ENCODE data around the gene NT5DC1.
"Not testable (repeated sequence)": the region's sequence is repeated elsewhere in the genome, so short reads cannot be mapped to it uniquely, and the experiment has no call there.

Gene NT5DC1

DNA sequence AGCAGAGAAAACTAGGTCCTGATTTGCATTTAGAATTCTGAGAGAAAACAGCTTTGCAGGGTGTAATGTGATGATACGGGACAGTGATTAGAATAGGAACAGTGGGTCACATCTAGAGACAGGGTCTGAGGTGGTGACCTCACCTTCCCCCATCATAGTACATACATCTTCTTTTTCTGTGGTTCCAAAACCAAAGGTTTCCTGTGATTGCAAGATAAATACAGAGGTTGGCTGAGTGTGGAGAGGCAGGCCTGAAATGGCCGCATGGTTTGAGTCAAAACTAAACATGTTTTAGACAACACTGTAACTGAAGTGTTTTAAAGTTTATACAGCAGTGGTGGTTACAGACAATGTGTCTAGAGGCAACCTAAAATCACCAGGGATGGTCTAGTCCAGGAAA lies 10.4 kb upstream of the NT5DC1 start:
- no peak for DNase-seq (ENCODE audit: low read depth in 2 of 2)

DNA sequence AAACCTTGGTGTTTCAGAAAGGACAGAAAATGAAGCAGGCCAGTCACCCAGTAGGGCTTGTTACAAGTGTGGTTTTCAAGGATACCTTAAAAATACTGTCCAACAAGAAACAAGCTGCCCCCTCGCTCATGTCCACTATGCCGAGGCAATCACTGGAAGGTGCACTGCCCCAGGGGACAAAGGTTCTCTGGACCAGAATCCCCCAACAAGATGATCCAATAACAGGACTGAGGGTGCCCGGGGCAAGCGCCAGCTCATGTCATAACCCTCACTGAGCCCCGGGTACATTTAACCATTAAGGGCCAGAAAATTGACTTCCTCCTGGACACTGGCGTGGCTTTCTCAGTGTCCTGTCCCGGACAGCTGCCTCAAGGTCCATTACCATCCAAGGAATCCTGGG lies 6.6 kb upstream of the NT5DC1 start:
- DNase-seq (ENCODE audit: low read depth in 2 of 2) = no peak

- not testable (repeated sequence) for DNase-seq (ENCODE audit: low read depth in 2 of 2)
Observed at GRCh38 chr6:116096048-116096759, 4.4 kb upstream of the NT5DC1 start.

DNA sequence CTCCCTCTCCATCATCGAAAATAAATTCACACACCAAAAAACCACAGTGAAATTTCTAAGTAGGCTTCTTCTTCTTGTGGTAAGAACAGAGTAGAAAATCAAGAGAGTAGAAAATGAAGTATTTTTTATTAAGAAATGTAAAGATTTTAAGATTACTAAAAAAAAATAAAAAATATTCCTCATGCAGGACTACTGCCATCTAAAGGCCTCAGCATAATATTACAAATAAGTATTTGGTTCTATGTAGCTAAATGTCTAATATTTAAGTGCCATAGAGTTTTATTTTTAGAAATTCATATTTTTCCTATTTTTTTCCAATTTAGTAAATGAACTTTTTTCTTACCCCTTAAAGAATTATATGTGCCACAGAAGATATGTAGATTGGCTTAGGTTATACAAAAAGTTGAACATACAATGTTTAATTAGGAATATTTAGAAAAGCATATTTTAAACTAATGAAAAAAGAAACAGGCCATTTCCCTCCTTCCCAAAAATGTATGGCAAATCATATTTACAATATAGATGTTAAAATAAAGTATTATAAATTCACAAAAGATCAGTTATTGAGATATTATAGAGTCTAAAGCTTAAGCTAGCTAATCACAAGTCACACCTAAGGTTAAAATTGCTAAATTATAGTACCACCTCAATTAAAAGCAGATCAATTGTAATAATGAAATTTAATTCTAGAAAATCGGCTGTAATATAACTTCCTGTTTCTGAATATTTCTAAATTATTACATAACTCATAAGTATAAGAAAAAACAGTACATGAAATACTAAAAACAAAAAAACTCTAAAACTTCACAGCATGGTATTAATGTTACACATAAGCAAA lies 3.5 kb upstream of the NT5DC1 start:
- DNase-seq (ENCODE audit: low read depth in 2 of 2) = no peak

DNA sequence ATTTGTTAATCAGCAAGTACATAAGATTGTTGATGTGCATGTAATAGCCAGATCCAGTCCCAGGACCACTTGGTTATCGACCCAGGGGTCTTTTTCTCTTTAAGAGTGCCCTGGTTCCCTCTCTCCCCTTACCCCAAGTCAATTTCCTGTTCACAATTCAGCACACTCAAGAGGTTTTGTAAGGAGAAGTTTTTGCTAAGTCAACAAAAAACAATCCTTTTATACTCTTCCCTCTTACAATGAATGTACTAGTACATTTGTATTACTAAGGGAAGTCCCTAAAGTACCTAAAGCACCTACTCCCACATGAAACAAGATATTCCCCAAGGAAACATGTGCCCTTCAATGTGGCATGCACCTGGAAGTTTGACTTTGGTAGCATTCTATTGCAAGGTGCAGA lies 1.6 kb upstream of the NT5DC1 start:
- no peak for DNase-seq (ENCODE audit: low read depth in 2 of 2)

- DNase-seq (ENCODE audit: low read depth in 2 of 2) = no peak
Observed at GRCh38 chr6:116101302-116101718, 657 bp downstream of the NT5DC1 start.

DNA sequence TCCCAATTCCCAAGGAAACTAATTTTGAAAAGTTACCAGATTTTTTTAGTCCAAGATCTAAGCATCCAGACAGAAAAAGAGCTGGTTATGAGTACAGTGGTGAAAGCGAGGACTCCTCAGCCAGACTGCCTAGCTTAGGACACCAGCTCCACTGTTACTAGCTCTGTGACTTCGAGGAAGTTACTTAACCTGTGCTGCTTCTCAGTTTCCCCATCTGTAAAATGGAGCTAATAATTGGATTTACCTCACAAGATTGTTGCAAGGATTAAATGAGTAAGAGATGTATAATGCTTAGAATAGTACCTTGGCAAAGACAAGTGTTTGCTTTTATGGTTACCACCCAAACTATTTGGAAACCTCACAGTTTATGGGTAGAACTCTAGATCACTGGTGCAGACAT lies 1.1 kb downstream of the NT5DC1 start:
- no peak for DNase-seq (ENCODE audit: low read depth in 2 of 2)

DNA sequence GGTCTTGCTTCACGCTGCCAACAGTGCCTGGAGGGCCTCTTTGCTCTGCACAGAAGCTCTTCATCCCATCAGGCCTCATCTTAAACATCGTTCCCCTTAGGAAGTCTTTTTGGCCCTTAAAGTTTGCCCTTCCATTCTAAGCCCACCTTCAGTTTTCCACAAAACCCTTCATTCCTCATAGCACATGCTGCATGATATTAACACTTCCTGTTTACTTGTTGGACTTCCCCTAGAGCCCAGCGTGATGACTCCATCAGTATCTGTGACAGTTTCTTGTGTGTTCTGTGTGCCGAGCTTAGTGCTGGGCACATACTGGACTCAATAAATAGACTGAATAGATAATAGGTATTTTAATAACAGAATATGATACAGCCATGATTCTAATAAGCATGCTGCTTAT lies 2.2 kb downstream of the NT5DC1 start:
- no peak for DNase-seq (ENCODE audit: low read depth in 2 of 2)

GRCh38 chr6:116104636-116105035 lies 4.0 kb downstream of the NT5DC1 start:
- no peak for DNase-seq (ENCODE audit: low read depth in 2 of 2)

GRCh38 chr6:116105247-116105646 lies 4.6 kb downstream of the NT5DC1 start:
- no peak for DNase-seq (ENCODE audit: low read depth in 2 of 2)

DNA sequence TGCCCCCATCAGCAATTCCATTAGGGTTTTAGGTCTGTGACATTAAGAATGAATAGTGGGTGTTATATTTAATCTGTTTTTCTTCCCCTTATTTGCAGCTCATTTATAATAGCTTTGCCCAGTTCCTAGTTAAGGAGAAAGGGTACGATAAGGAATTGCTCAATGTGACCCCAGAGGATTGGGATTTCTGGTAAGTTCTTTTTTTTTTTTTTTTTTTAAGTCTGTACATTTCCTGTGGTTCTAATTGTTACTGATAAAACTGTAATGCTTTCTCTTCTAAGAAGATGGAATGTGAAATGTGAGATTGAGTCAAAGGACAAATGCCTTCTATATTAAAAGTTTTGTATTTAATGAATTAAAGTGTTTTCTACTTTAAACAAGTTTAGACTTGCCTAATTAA lies 5.5 kb downstream of the NT5DC1 start:
- DNase-seq (ENCODE audit: low read depth in 2 of 2) = no peak

- no peak for DNase-seq (ENCODE audit: low read depth in 2 of 2)
Observed at GRCh38 chr6:116108836-116109235, 8.2 kb downstream of the NT5DC1 start.

DNA sequence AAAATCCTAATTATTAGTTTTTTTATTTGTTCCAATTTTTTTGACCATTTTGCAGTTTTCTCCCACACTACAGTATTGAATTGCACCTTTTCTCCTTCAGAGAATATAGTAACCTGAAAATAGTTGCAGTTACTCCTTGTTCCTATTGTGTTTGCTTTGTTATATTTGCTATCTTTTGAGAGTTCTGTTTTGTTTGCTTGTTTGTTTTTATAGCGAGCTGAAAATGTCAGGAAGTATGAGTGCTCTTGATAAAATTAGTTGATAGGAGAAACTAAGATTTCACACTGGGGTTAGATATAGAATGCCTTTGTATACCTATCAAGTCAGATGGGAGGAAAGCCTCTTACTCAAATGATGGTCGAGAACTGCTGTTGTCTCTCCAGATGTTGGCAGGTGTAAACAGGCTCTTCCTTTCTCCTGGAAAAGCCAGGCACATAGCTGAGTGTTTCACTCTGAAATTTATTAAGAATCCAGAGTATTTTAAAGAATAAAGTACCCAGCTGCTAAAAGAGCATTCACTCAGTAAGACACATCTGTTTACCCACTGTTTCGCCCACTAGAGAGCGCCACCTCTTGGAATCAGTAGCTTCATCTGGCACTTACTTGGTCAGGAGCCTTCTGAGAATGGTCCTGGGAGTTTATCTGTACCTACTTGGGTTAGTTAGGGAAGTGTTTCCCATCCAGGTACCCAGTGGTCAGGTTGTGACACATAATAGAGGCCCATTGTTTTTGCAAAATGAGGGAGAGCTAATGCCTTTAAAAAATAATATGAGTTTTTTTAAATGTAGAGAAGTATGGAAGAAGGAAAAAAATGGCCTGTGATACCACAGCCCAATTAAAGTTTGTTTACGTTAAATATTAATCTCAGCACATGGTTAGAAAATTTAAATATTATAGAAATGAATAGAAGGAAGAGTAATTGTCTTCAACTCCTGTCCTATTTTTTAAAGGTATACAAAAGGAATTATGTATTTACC lies 11.2 kb downstream of the NT5DC1 start:
- DNase-seq (ENCODE audit: low read depth in 2 of 2) = no peak

- DNase-seq (ENCODE audit: low read depth in 2 of 2) = no peak
Observed at GRCh38 chr6:116113386-116113785, 12.7 kb downstream of the NT5DC1 start.

GRCh38 chr6:116115781-116116180 lies 15.1 kb downstream of the NT5DC1 start:
- no peak for DNase-seq (ENCODE audit: low read depth in 2 of 2)

DNA sequence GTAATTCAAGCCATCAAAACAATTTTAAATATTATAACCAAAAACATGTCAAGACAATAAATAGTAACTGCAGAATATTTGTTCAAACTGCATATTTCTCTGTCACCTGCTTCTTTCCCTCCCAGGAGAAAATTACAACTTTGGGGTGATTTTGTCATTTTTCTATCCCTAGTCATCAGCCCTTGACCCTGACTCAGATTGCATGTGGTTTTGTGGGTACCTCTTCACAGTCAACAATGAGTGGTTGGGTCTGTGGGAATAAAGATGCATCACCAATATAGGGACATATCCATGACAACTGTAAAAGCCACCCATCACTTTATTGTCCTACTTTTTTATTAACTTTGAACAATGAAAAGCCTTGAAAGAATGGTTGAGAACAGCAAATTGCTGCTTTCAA lies 18.0 kb downstream of the NT5DC1 start:
- DNase-seq (ENCODE audit: low read depth in 2 of 2) = no peak

DNA sequence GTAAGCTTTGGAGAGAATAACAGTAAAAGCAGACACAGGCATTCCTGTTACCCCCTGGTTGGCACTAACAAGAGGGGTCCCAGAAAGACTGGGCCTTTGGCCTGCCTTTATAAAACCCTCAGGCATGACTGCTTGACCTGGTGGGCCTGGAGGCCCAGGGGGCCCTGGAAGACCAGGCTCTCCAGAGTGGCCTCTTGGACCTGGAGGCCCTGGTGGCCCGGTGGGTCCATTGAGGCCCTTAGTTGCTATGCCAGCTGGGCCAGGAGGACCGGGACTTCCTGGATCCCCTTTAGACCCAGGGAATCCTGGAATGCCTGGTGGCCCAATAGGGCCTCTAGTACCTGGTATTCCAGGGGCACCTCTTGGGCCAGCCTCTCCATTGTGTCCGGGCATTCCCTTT lies 19.8 kb downstream of the NT5DC1 start:
- no peak for DNase-seq (ENCODE audit: low read depth in 2 of 2)

GRCh38 chr6:116126032-116126431 lies 25.4 kb downstream of the NT5DC1 start, which contains the start of gene COL10A1:
TSS of gene COL10A1 (minus strand) at chr6:116126132. CDS start at chr6:116125492, 640 bp downstream.
- no peak for DNase-seq (ENCODE audit: low read depth in 2 of 2)

DNA sequence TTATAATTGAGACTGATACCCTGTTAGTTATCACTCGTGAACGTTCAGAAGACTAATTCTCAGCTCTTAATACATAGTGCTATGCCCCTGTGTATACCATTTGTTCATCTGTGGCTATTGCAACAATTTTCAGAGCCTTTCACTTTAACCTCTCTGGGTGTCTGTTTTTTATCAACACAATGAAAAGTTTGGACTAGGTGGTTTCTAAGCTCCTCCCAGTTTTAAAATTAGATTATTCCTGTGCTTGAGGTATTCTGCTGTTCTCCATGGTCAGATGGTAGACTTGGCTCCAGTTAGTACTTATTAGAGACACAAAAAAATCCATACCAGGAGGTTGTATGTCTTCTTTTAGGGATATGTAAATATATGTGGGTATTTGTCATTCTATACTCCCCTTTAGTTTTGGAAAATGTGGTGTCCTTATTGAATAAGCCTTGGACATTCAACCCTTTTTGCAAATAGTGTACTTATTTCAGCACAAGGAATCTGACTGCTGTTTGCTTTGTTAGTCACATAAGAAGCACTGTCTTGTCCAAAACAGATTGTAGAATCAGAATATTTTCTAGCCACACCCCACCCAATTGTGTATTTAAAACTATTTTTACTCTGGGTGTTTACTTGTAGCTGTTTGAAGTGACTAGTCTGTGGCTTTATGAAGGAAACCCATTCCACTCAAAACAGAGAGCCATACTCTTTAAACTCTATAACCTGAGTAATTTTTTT lies 27.3 kb downstream of the NT5DC1 start:
- no peak for DNase-seq (ENCODE audit: low read depth in 2 of 2)

DNA sequence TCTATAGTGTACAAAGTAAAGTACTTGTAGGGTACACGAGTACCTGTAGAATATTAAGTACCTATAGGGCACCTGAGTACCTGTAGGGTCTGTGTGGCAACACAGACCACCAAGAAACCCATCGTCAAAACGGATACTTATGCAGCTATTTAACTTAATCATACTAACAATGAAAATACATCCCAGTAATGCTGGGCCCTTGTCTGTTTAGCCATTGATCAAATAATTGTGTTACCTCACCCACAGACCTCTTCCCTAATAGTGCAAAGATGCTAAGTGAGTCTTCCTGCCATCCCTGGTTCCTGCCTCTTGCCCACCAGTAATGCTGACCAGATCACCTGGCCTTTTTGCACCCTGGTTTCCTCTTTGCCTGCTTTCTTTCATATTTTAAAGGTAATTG lies 32.8 kb downstream of the NT5DC1 start:
- DNase-seq (ENCODE audit: low read depth in 2 of 2) = no peak

DNA sequence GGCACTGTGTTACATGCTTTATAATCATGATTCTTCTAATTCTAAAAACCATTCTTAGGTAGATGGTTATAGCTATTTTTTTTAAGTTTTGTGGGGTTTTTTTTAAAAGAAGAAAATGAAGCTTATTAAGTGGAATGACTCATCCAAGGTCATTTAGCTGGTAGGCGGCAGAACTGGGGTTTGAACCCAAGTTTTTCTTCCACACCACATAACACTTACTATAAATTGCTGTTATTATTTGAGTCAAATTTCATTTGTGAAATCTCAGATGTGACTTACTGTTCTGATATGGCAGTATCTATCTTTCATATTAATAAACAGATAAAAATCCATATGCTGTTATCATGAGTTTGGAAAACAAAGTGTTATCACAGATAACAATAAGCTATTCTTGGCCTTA lies 35.7 kb downstream of the NT5DC1 start:
- no peak for DNase-seq (ENCODE audit: low read depth in 2 of 2)

All from stimulated activated CD8-positive, alpha-beta memory T cell treated with anti-CD3 and anti-CD28 coated beads, Interleukin-7, amount 100 ng/mL, for 4 hours (primary cell).